Left lung (tissue), 10 donors: Measurements from ENCODE around the gene TNFRSF1B. TPM values are rescaled to one million over a fixed set of nuclear protein-coding genes. Genes with fewer than 3 reads are reported as not detected.
A peak's percentile ranks its signal among the peaks of the same experiment; 100 is the strongest.

ENCODE experiments used
- ATAC-seq: fragments of 200-7000 bp; cut with Tn5 transposase; one replicate; pipeline ENCODE4 v1.9.1; 2020; ENCODE audit warnings: moderate library complexity
- DNase-seq, 4 donors: peaks; one replicate each; pipeline ENCODE4 v3.0.0-alpha.2; 2013 to 2020
- H3K27ac ChIP-seq, 2 donors: fragments of 200-600 bp; sonication (generic) in 1 of 2; one replicate each; pipeline versions ENCODE4 v1.5.0 to v1.8.0; 2020 to 2021
- H3K27me3 ChIP-seq, 2 donors: fragments of 200-600 bp; sonication (generic) in 1 of 2; one replicate each; pipeline versions ENCODE4 v1.5.0 to v1.8.0; 2020 to 2021
- H3K36me3 ChIP-seq, 2 donors: fragments of 200-600 bp; sonication (generic) in 1 of 2; one replicate each; pipeline versions ENCODE4 v1.5.0 to v1.8.0; 2020 to 2021
- H3K4me1 ChIP-seq, 2 donors: fragments of 200-600 bp; one replicate each; pipeline ENCODE4 v1.8.0; 2021
- H3K4me3 ChIP-seq, 2 donors: fragments of 200-600 bp; sonication (generic) in 1 of 2; one replicate each; pipeline versions ENCODE4 v1.5.0 to v1.8.0; 2020 to 2021; ENCODE audit warnings: mild to moderate bottlenecking in 1 of 2
- H3K9me3 ChIP-seq, 2 donors: fragments of 200-600 bp; sonication (generic) in 1 of 2; one replicate each; pipeline versions ENCODE4 v1.5.0 to v1.8.0; 2020 to 2021
- CTCF ChIP-seq, 2 donors: fragments of 200-600 bp; sonication (generic) in 1 of 2; IDR thresholded peaks; one replicate each; pipeline versions ENCODE4 v1.5.0 to v1.8.0; 2021; ENCODE audit warnings: antibody characterized with exemption in 2 of 2
- intact Hi-C, 2 donors: fragments of 100-400 bp; cut with DNase I; formaldehyde crosslinking; loops; one replicate each; pipeline versions ENCODE4 v1.11.2 to v1.14.2; 2022
- polyA plus RNA-seq, 6 donors: library from polyadenylated mRNA; unstranded; fragments of 120-200 nt; gene quantifications; one replicate each; pipeline ENCODE4 v1.2.1, GENCODE V29; 2013; ENCODE audit not compliant: insufficient read length in 6 of 6
- total RNA-seq, 2 donors: library from RNA; stranded (reverse); fragmentation: NEBNext Ultra II Directional; extraction: Animal tissue kit (Norgen Biotek cat#: 25700); gene quantifications; one replicate each; pipeline ENCODE4 v1.2.1, GENCODE V29; 2021
- donor health status: DM: no; HTN: yes; CAD: no.
- donor health status: DM: no; HTN: no; CAD: no.

The TNFRSF1B gene
- total and polyA plus RNA-seq, 8 donors, result 15.0 to 109 (median 17.9) TPM

GRCh38 chr1:12178511-12178910 is 11.7 kb downstream of the TNFRSF1B start:
- peaks cover 0 to 18% of the 10 kb centered on the region in 2 donors for H3K36me3 ChIP-seq
- H3K9me3 ChIP-seq, result no peaks in the 10 kb centered on the region
- H3K4me1 ChIP-seq, result peaks cover 56 to 100% of the 10 kb centered on the region in 2 donors
- peak overlapping the region; percentile 72 to 94 for H3K27ac ChIP-seq
- ATAC-seq (no peak), DNase-seq (peak in 1 of 4 donors; percentile 67)
- intact Hi-C loops, result no loop called here
- no peaks in the 10 kb centered on the region for H3K27me3 ChIP-seq
- TF ChIP-seq CTCF (IDR thresholded peaks at IDR 0.05), result no peak
- H3K4me3 ChIP-seq, result no peak overlapping the region

GRCh38 chr1:12179111-12179519 is 12.3 kb downstream of the TNFRSF1B start:
- intact Hi-C loops, result no loop called here
- peak overlapping the region; percentile 72 to 94 for H3K27ac ChIP-seq
- ATAC-seq (peak; percentile 4), DNase-seq (peak in 2 of 4 donors; percentile 49 to 84)
- no peaks in the 10 kb centered on the region for H3K9me3 ChIP-seq
- no peak overlapping the region for H3K4me3 ChIP-seq
- peaks cover 0 to 18% of the 10 kb centered on the region in 2 donors for H3K36me3 ChIP-seq
- peaks cover 59 to 100% of the 10 kb centered on the region in 2 donors for H3K4me1 ChIP-seq
- TF ChIP-seq CTCF (IDR thresholded peaks at IDR 0.05), result no peak
- H3K27me3 ChIP-seq, result no peaks in the 10 kb centered on the region

GRCh38 chr1:12179676-12180075 is 12.9 kb downstream of the TNFRSF1B start:
- Histone ChIP-seq H3K27me3 (no peaks in the 10 kb centered on the region), H3K36me3 (peaks cover 0 to 18% of the 10 kb centered on the region in 2 donors), H3K9me3 (no peaks in the 10 kb centered on the region), H3K4me3 (peak overlapping the region in 1 of 2 donors; percentile 11), H3K27ac (peak overlapping the region; percentile 72 to 94), H3K4me1 (peaks cover 59 to 100% of the 10 kb centered on the region in 2 donors)
- no peak for TF ChIP-seq CTCF (IDR thresholded peaks at IDR 0.05)
- ATAC-seq, result no peak
- intact Hi-C loops, result no loop called here
- DNase-seq, result peak in 1 of 4 donors; percentile 10

GRCh38 chr1:12180315-12180714 is 13.5 kb downstream of the TNFRSF1B start:
- H3K27ac ChIP-seq, result peak overlapping the region; percentile 72 to 94
- intact Hi-C loops, result no loop called here
- ATAC-seq (peak; percentile 77), DNase-seq (peak in 2 of 4 donors; percentile 92 to 93)
- no peaks in the 10 kb centered on the region for H3K9me3 ChIP-seq
- H3K4me1 ChIP-seq, result peaks cover 60 to 100% of the 10 kb centered on the region in 2 donors
- H3K4me3 ChIP-seq, result peak overlapping the region in 1 of 2 donors; percentile 11
- no peaks in the 10 kb centered on the region for H3K27me3 ChIP-seq
- H3K36me3 ChIP-seq, result peaks cover 0 to 18% of the 10 kb centered on the region in 2 donors
- no peak for TF ChIP-seq CTCF (IDR thresholded peaks at IDR 0.05)

- ATAC-seq (no peak), DNase-seq (peak in 1 of 4 donors; percentile 79)
- intact Hi-C loops, result no loop called here
- H3K4me1 ChIP-seq, result peaks cover 66 to 100% of the 10 kb centered on the region in 2 donors
- TF ChIP-seq CTCF (IDR thresholded peaks at IDR 0.05), result no peak
- no peaks in the 10 kb centered on the region for H3K9me3 ChIP-seq
- H3K27ac ChIP-seq, result peak overlapping the region; percentile 72 to 94
- no peaks in the 10 kb centered on the region for H3K27me3 ChIP-seq
- peak overlapping the region in 1 of 2 donors; percentile 11 for H3K4me3 ChIP-seq
- peaks cover 0 to 18% of the 10 kb centered on the region in 2 donors for H3K36me3 ChIP-seq
Observed at GRCh38 chr1:12180903-12181302, 14.1 kb downstream of the TNFRSF1B start.
